Measurements from ENCODE around the gene SLC31A1. TPM values are rescaled to one million over a fixed set of nuclear protein-coding genes. Genes with fewer than 3 reads are reported as not detected.

SLC31A1 gene
- polyA plus RNA-seq, 1 donor from 2014 or later, result 1.9 TPM

- H3K4me3 Mint-ChIP-seq, result no peak overlapping the region
- H3K9me3 Mint-ChIP-seq, result no peaks in the 10 kb centered on the region
- H3K27ac Mint-ChIP-seq, result no peak overlapping the region
- H3K36me3 Mint-ChIP-seq, result no peaks in the 10 kb centered on the region
- H3K27me3 Mint-ChIP-seq, result peaks cover 7% of the 10 kb centered on the region
- peaks cover 0 to 3% (median 1%) of the 10 kb centered on the region in 3 donors for H3K4me1 Mint-ChIP-seq
Measured at GRCh38 chr9:113298924-113299770, 77.8 kb downstream of the SLC31A1 start.

GRCh38 chr9:113299800-113300292 is 78.5 kb downstream of the SLC31A1 start:
- Mint-ChIP-seq H3K27me3 (peaks cover 8% of the 10 kb centered on the region), H3K27ac (peak overlapping the region in 1 of 3 donors; percentile 58), H3K36me3 (no peaks in the 10 kb centered on the region), H3K9me3 (no peaks in the 10 kb centered on the region), H3K4me3 (no peak overlapping the region), H3K4me1 (peaks cover 0 to 3% (median 1%) of the 10 kb centered on the region in 3 donors)

GRCh38 chr9:113301548-113301947 is 80.2 kb downstream of the SLC31A1 start:
- H3K36me3 Mint-ChIP-seq, result no peaks in the 10 kb centered on the region
- no peaks in the 10 kb centered on the region for H3K9me3 Mint-ChIP-seq
- H3K27me3 Mint-ChIP-seq, result peaks cover 15% of the 10 kb centered on the region
- H3K4me3 Mint-ChIP-seq, result no peak overlapping the region
- peaks cover 0 to 3% (median 0%) of the 10 kb centered on the region in 3 donors for H3K4me1 Mint-ChIP-seq
- no peak overlapping the region for H3K27ac Mint-ChIP-seq

GRCh38 chr9:113302792-113303418 is 81.6 kb downstream of the SLC31A1 start, which contains the start of gene RNF183:
Gene RNF183 (minus strand): TSS chr9:113303376. CDS start chr9:113298184, 5,192 bp downstream.
- no peaks in the 10 kb centered on the region for H3K36me3 Mint-ChIP-seq
- H3K27ac Mint-ChIP-seq, result no peak within 1 kb of the TSS

GRCh38 chr9:113306566-113306965 is 85.2 kb downstream of the SLC31A1 start:
- H3K9me3 Mint-ChIP-seq, result no peaks in the 10 kb centered on the region
- no peak overlapping the region for H3K4me3 Mint-ChIP-seq
- peaks cover 13% of the 10 kb centered on the region for H3K27me3 Mint-ChIP-seq
- H3K27ac Mint-ChIP-seq, result no peak overlapping the region
- H3K4me1 Mint-ChIP-seq, result peaks cover 0 to 3% (median 0%) of the 10 kb centered on the region in 3 donors
- H3K36me3 Mint-ChIP-seq, result no peaks in the 10 kb centered on the region

More at GRCh38 chr9:113302792-113303418, 81.6 kb downstream of the SLC31A1 start, which contains the start of gene RNF183:
- peaks cover 0 to 3% (median 0%) of the 10 kb centered on the region in 3 donors for H3K4me1 Mint-ChIP-seq
- H3K4me3 Mint-ChIP-seq, result no peak within 1 kb of the TSS
- H3K9me3 Mint-ChIP-seq, result no peaks in the 10 kb centered on the region
- H3K27me3 Mint-ChIP-seq, result peaks cover 15% of the 10 kb centered on the region

- H3K36me3 Mint-ChIP-seq, result no peaks in the 10 kb centered on the region
- H3K9me3 Mint-ChIP-seq, result no peaks in the 10 kb centered on the region
- H3K27me3 Mint-ChIP-seq, result peaks cover 13% of the 10 kb centered on the region
- H3K4me3 Mint-ChIP-seq, result no peak overlapping the region
- no peak overlapping the region for H3K27ac Mint-ChIP-seq
- peaks cover 0 to 3% (median 0%) of the 10 kb centered on the region in 3 donors for H3K4me1 Mint-ChIP-seq
Measured at GRCh38 chr9:113307396-113307975, 86.1 kb downstream of the SLC31A1 start.

- peaks cover 10% of the 10 kb centered on the region for H3K27me3 Mint-ChIP-seq
- H3K4me3 Mint-ChIP-seq, result no peak overlapping the region
- no peaks in the 10 kb centered on the region for H3K4me1 Mint-ChIP-seq
- H3K27ac Mint-ChIP-seq, result no peak overlapping the region
- no peaks in the 10 kb centered on the region for H3K36me3 Mint-ChIP-seq
- no peaks in the 10 kb centered on the region for H3K9me3 Mint-ChIP-seq
Measured at GRCh38 chr9:113309204-113309813, 88.0 kb downstream of the SLC31A1 start.

GRCh38 chr9:113310538-113310937 is 89.2 kb downstream of the SLC31A1 start:
- no peaks in the 10 kb centered on the region for H3K36me3 Mint-ChIP-seq
- H3K4me3 Mint-ChIP-seq, result no peak overlapping the region
- no peaks in the 10 kb centered on the region for H3K4me1 Mint-ChIP-seq
- H3K9me3 Mint-ChIP-seq, result no peaks in the 10 kb centered on the region
- H3K27me3 Mint-ChIP-seq, result peaks cover 7% of the 10 kb centered on the region
- H3K27ac Mint-ChIP-seq, result no peak overlapping the region

GRCh38 chr9:113311961-113312360 is 90.6 kb downstream of the SLC31A1 start:
- Mint-ChIP-seq H3K4me1 (no peaks in the 10 kb centered on the region), H3K27ac (no peak overlapping the region), H3K36me3 (peaks cover 1% of the 10 kb centered on the region), H3K4me3 (no peak overlapping the region), H3K9me3 (no peaks in the 10 kb centered on the region), H3K27me3 (peaks cover 2% of the 10 kb centered on the region)

GRCh38 chr9:113313261-113313660 is 91.9 kb downstream of the SLC31A1 start:
- peaks cover 2% of the 10 kb centered on the region for H3K27me3 Mint-ChIP-seq
- H3K27ac Mint-ChIP-seq, result no peak overlapping the region

More at GRCh38 chr9:113313261-113313660, 91.9 kb downstream of the SLC31A1 start:
- Mint-ChIP-seq H3K4me1 (peaks cover 0 to 1% (median 0%) of the 10 kb centered on the region in 3 donors), H3K36me3 (peaks cover 3% of the 10 kb centered on the region), H3K9me3 (no peaks in the 10 kb centered on the region), H3K4me3 (no peak overlapping the region)

Other genes starting within 250 kb of the SLC31A1 start
- gene ZNF883, start 209.4 kb upstream of the SLC31A1 start, polyA plus RNA-seq, result 1.2 TPM
- gene ZFP37, start 164.8 kb upstream of the SLC31A1 start, polyA plus RNA-seq, result 2.5 TPM
- gene SLC31A2, start 70.5 kb upstream of the SLC31A1 start, polyA plus RNA-seq, result 0.85 TPM
- 16.8 TPM for gene FKBP15, start 267 bp upstream of the SLC31A1 start, polyA plus RNA-seq
- gene CDC26, start 54.0 kb downstream of the SLC31A1 start, polyA plus RNA-seq, result 135 TPM
- gene PRPF4, start 54.1 kb downstream of the SLC31A1 start, polyA plus RNA-seq, result 23.4 TPM
- not detected for gene RNF183, start 81.8 kb downstream of the SLC31A1 start, polyA plus RNA-seq
- 0.13 TPM for gene WDR31, start 118.7 kb downstream of the SLC31A1 start, polyA plus RNA-seq
- 1.3 TPM for gene BSPRY, start 128.0 kb downstream of the SLC31A1 start, polyA plus RNA-seq
- 48.0 TPM for gene HDHD3, start 155.4 kb downstream of the SLC31A1 start, polyA plus RNA-seq
- 19.9 TPM for gene ALAD, start 179.7 kb downstream of the SLC31A1 start, polyA plus RNA-seq
- gene POLE3, start 189.1 kb downstream of the SLC31A1 start, polyA plus RNA-seq, result 83.2 TPM
- not detected for gene C9orf43, start 189.2 kb downstream of the SLC31A1 start, polyA plus RNA-seq
- 16.2 TPM for gene RGS3, start 242.2 kb downstream of the SLC31A1 start, polyA plus RNA-seq